OCI-LY3 (cell line): ENCODE data around the gene JAKMIP2.

Experiments
- H2AFZ ChIP-seq: fragments of 200-600, 300-600 bp; shearing (Covaris generic); 2 replicates; pipeline ENCODE4 v1.6.0; 2014; ENCODE audit warnings: antibody characterized with exemption, low read depth, low read length
- H3K27ac ChIP-seq: fragments of 200-600, 300-600 bp; sonication (generic); 2 replicates; pipeline ENCODE4 v1.5.1; 2014; ENCODE audit warnings: mild to moderate bottlenecking, low read length, moderate library complexity, mixed read lengths
- H3K27me3 ChIP-seq: fragments of 200-600, 300-600 bp; sonication (generic); 2 replicates; pipeline ENCODE4 v1.6.1; 2014; ENCODE audit warnings: low read depth, low read length, mixed read lengths
- H3K36me3 ChIP-seq: fragments of 200-600, 300-600 bp; sonication (generic); replicated peaks from 2 replicates; pipeline ENCODE3; 2014; ENCODE audit warnings: low read depth, low read length, mixed read lengths
- H3K4me1 ChIP-seq: fragments of 300-600, 200-600 bp; sonication (generic); 2 replicates; pipeline ENCODE4 v1.6.1; 2014; ENCODE audit warnings: low read length, mixed read lengths
- H3K4me2 ChIP-seq: fragments of 200-600, 300-600 bp; sonication (generic); 2 replicates; pipeline ENCODE4 v1.6.1; 2014; ENCODE audit warnings: low read length, mixed read lengths
- H3K4me3 ChIP-seq: fragments of 300-600, 200-600 bp; sonication (generic); 2 replicates; pipeline ENCODE4 v1.5.1; 2014; ENCODE audit warnings: antibody characterized with exemption, mild to moderate bottlenecking, low read length, moderate library complexity
- H3K79me2 ChIP-seq: fragments of 300-600, 200-600 bp; shearing (Covaris generic); 2 replicates; pipeline ENCODE4 v1.6.1; 2014; ENCODE audit warnings: mild to moderate bottlenecking, low read length, mixed read lengths
- H3K9ac ChIP-seq: fragments of 300-600, 200-600 bp; shearing (Covaris generic); 2 replicates; pipeline ENCODE4 v1.6.0; 2014; ENCODE audit warnings: mild to moderate bottlenecking, low read length, moderate library complexity
- H3K9me3 ChIP-seq: fragments of 200-600, 300-600 bp; shearing (Covaris generic); 2 replicates; pipeline ENCODE4 v1.6.1; 2014; ENCODE audit warnings: low read length, mixed read lengths; ENCODE audit not compliant: insufficient read depth
- H4K20me1 ChIP-seq: fragments of 200-600, 300-600 bp; sonication (generic); 2 replicates; pipeline ENCODE4 v1.6.1; 2016; ENCODE audit warnings: low read length, mixed read lengths; ENCODE audit not compliant: insufficient read depth
- EZH2phosphoT487 ChIP-seq: fragments of 200-600 bp; shearing (Covaris generic); IDR thresholded peaks from 2 replicates; pipeline ENCODE4 v1.6.1; 2018; ENCODE audit warnings: antibody characterized with exemption, mixed run types, low read depth
- TF ChIP-seq, protein P1 (sequence below): fragments of 200-600, 300-600 bp; sonication (generic); IDR thresholded peaks from 2 replicates; pipeline ENCODE4 v1.5.1; 2014; ENCODE audit warnings: antibody characterized with exemption, low read length, low read depth

Gene JAKMIP2

DNA sequence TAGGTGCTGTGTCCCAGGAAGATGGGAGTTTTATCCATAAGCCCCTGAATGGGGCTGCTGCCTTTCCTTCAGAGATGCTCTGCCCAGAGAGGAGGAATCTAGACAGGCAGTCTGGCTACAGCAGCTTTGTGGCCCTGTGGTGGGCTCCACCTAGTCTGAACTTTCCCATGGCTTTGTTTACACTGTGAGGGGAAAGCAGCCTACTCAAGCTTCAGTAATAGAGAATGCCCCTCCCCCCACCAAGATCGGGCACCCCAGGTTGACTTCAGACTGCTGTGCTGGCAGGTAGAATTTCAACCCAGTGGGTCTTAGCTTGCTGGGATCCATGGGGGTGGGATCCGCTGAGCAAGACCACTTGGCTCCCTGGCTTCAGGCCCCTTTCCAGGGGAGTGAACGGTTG is 171.7 kb downstream of the JAKMIP2 start:
- no peaks in the 10 kb centered on the region for H3K27me3 ChIP-seq
- no peaks in the 10 kb centered on the region for H3K79me2 ChIP-seq
- H3K4me2 ChIP-seq, result no peak overlapping the region
- TF ChIP-seq, protein P1, sequence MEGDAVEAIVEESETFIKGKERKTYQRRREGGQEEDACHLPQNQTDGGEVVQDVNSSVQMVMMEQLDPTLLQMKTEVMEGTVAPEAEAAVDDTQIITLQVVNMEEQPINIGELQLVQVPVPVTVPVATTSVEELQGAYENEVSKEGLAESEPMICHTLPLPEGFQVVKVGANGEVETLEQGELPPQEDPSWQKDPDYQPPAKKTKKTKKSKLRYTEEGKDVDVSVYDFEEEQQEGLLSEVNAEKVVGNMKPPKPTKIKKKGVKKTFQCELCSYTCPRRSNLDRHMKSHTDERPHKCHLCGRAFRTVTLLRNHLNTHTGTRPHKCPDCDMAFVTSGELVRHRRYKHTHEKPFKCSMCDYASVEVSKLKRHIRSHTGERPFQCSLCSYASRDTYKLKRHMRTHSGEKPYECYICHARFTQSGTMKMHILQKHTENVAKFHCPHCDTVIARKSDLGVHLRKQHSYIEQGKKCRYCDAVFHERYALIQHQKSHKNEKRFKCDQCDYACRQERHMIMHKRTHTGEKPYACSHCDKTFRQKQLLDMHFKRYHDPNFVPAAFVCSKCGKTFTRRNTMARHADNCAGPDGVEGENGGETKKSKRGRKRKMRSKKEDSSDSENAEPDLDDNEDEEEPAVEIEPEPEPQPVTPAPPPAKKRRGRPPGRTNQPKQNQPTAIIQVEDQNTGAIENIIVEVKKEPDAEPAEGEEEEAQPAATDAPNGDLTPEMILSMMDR, result no peak
- TF ChIP-seq EZH2phosphoT487, result no peak
- no peaks in the 10 kb centered on the region for H3K9me3 ChIP-seq
- H2AFZ ChIP-seq, result no peak overlapping the region
- H3K27ac ChIP-seq, result no peak overlapping the region
- no peak overlapping the region for H3K4me3 ChIP-seq
- H3K9ac ChIP-seq, result no peak overlapping the region
- no peaks in the 10 kb centered on the region for H3K4me1 ChIP-seq
- no peaks in the 10 kb centered on the region for H4K20me1 ChIP-seq
- H3K36me3 ChIP-seq, result no peaks in the 10 kb centered on the region

DNA sequence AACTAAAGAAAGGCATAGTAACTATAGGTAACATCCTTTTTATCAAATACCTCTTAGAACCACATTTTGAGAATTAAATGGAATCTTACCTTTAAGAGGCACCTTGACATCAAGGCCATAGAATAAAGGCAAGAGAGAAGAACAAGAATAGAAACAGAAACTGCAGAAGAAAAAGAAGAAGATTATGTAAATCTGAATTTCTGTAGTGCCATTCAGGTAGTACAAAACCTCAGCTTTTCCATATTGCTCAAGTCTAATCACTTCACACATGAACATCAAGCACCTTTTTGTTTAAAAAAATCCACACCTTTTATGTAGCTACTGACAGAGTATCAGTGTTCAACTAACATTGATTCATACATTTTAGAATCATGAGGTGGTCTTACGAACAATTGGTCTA is 180.9 kb downstream of the JAKMIP2 start:
- Histone ChIP-seq H3K79me2 (no peaks in the 10 kb centered on the region), H3K4me2 (no peak overlapping the region), H4K20me1 (no peaks in the 10 kb centered on the region), H3K27me3 (no peaks in the 10 kb centered on the region), H3K36me3 (no peaks in the 10 kb centered on the region), H3K9me3 (no peaks in the 10 kb centered on the region), H3K4me1 (no peaks in the 10 kb centered on the region), H3K27ac (no peak overlapping the region), H3K9ac (no peak overlapping the region), H3K4me3 (no peak overlapping the region), H2AFZ (no peak overlapping the region)
- TF ChIP-seq, protein P1, result no peak
- TF ChIP-seq EZH2phosphoT487, result no peak

DNA sequence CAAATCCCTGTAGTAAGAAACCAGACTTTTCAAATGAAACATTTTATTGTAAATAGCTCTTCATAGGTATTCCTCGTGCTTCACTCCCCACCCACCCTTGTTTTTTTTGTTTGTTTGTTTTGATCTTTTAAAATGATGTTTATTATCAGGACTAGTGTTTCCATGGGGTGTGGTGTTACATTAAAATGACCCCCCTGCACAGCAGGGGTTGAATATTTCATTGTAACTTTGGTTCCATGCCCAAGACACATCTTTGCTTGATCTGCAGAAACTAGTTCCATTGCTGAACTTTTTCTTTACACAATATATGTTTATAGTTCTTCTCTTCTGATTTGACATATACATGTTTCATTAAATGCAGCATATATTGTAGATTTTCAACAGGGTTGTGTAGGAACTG is 191.4 kb downstream of the JAKMIP2 start:
- no peak overlapping the region for H3K4me3 ChIP-seq

DNA sequence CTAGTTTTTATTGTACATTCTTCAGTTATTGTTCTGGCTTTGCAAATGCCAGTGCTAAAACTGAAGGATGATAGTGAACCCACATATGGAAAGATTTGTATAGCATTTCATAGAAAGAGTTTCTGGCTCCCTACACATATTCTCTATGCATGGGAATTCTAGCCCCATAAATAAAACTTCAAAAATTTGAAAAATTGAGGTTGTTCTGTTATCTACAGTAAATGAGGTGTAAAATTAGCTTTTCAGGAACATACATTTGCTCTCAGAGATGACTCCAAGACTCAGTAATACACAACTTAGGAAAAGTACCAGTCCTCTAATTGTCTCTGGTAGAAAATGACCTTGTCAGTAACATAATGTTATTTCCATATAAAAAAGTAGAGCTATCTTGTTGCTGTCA is 192.4 kb downstream of the JAKMIP2 start:
- Histone ChIP-seq H3K4me3 (no peak overlapping the region), H3K9ac (no peak overlapping the region), H3K36me3 (no peaks in the 10 kb centered on the region), H3K4me2 (no peak overlapping the region), H3K79me2 (no peaks in the 10 kb centered on the region), H4K20me1 (no peaks in the 10 kb centered on the region), H3K27me3 (no peaks in the 10 kb centered on the region), H2AFZ (no peak overlapping the region), H3K9me3 (no peaks in the 10 kb centered on the region), H3K27ac (no peak overlapping the region), H3K4me1 (no peaks in the 10 kb centered on the region)
- TF ChIP-seq EZH2phosphoT487, result no peak
- TF ChIP-seq, protein P1, result no peak

More for the DNA sequence above, 191.4 kb downstream of the JAKMIP2 start:
- no peak overlapping the region for H3K27ac ChIP-seq
- TF ChIP-seq, protein P1, result no peak
- no peak for TF ChIP-seq EZH2phosphoT487
- no peaks in the 10 kb centered on the region for H3K4me1 ChIP-seq
- H3K36me3 ChIP-seq, result no peaks in the 10 kb centered on the region
- H3K9me3 ChIP-seq, result no peaks in the 10 kb centered on the region
- H4K20me1 ChIP-seq, result no peaks in the 10 kb centered on the region
- no peaks in the 10 kb centered on the region for H3K79me2 ChIP-seq
- H3K9ac ChIP-seq, result no peak overlapping the region
- no peaks in the 10 kb centered on the region for H3K27me3 ChIP-seq
- H3K4me2 ChIP-seq, result no peak overlapping the region
- H2AFZ ChIP-seq, result no peak overlapping the region
